Measurements from ENCODE around the gene IL21. TPM values are rescaled to one million over a fixed set of nuclear protein-coding genes. Genes with fewer than 3 reads are reported as not detected.

The IL21 gene
- total RNA-seq, 3 donors from 2014 or later: not detected

GRCh38 chr4:122604146-122604545 lies 16.7 kb downstream of the IL21 start:
- H3K36me3 ChIP-seq: no peaks in the 10 kb centered on the region
- TF ChIP-seq POLR2A (IDR thresholded peaks at IDR 0.05) (no peak), CTCF (IDR thresholded peaks at IDR 0.05) (no peak), POLR2AphosphoS5 (IDR thresholded peaks at IDR 0.05) (no peak)
- no peaks in the 10 kb centered on the region for H3K9me3 ChIP-seq
- H3K27ac ChIP-seq: no peak overlapping the region
- DNase-seq (ENCODE audit: low spot score in 2 of 2): no peak
- no peaks in the 10 kb centered on the region for H3K27me3 ChIP-seq
- no peak overlapping the region for H3K4me3 ChIP-seq
- no peaks in the 10 kb centered on the region for H3K4me1 ChIP-seq
- intact Hi-C loops (cut with DNase I; ENCODE audit: low total_unique reads): no loop called here

GRCh38 chr4:122603156-122603574 lies 17.7 kb downstream of the IL21 start:
- Histone ChIP-seq H3K9me3 (no peaks in the 10 kb centered on the region), H3K4me1 (no peaks in the 10 kb centered on the region), H3K4me3 (no peak overlapping the region), H3K27me3 (no peaks in the 10 kb centered on the region), H3K36me3 (no peaks in the 10 kb centered on the region), H3K27ac (no peak overlapping the region)
- no peak for DNase-seq (ENCODE audit: low spot score in 2 of 2)
- intact Hi-C loops (cut with DNase I; ENCODE audit: low total_unique reads): no loop called here
- TF ChIP-seq POLR2A (IDR thresholded peaks at IDR 0.05) (no peak), CTCF (IDR thresholded peaks at IDR 0.05) (no peak), POLR2AphosphoS5 (IDR thresholded peaks at IDR 0.05) (no peak)

- no peak for TF ChIP-seq POLR2AphosphoS5 (IDR thresholded peaks at IDR 0.05)
- peak in 1 of 3 donors; percentile 17 for TF ChIP-seq CTCF (IDR thresholded peaks at IDR 0.05)
- no peak for DNase-seq (ENCODE audit: low spot score in 2 of 2)
- H3K4me1 ChIP-seq: no peaks in the 10 kb centered on the region
- no peaks in the 10 kb centered on the region for H3K36me3 ChIP-seq
- H3K27ac ChIP-seq: no peak overlapping the region
- H3K9me3 ChIP-seq: no peaks in the 10 kb centered on the region
- H3K27me3 ChIP-seq: no peaks in the 10 kb centered on the region
- intact Hi-C loops (cut with DNase I; ENCODE audit: low total_unique reads): no loop called here
- H3K4me3 ChIP-seq: no peak overlapping the region
Observed at GRCh38 chr4:122602277-122603142, 18.4 kb downstream of the IL21 start.

- H3K4me1 ChIP-seq: no peaks in the 10 kb centered on the region
- TF ChIP-seq POLR2AphosphoS5 (IDR thresholded peaks at IDR 0.05) (no peak), POLR2A (IDR thresholded peaks at IDR 0.05) (no peak), CTCF (IDR thresholded peaks at IDR 0.05) (no peak)
- intact Hi-C loops (cut with DNase I; ENCODE audit: low total_unique reads): no loop called here
Observed at GRCh38 chr4:122591196-122591595, 29.7 kb downstream of the IL21 start.

GRCh38 chr4:122588453-122589238 lies 32.2 kb downstream of the IL21 start:
- Histone ChIP-seq H3K4me3 (no peak overlapping the region), H3K27ac (no peak overlapping the region), H3K36me3 (no peaks in the 10 kb centered on the region), H3K27me3 (no peaks in the 10 kb centered on the region), H3K9me3 (no peaks in the 10 kb centered on the region), H3K4me1 (no peaks in the 10 kb centered on the region)
- no peak for DNase-seq (ENCODE audit: low spot score in 2 of 2)
- intact Hi-C loops (cut with DNase I; ENCODE audit: low total_unique reads): no loop called here
- no peak for TF ChIP-seq CTCF (IDR thresholded peaks at IDR 0.05)
- no peak for TF ChIP-seq POLR2AphosphoS5 (IDR thresholded peaks at IDR 0.05)
- TF ChIP-seq POLR2A (IDR thresholded peaks at IDR 0.05): no peak

More at GRCh38 chr4:122591196-122591595, 29.7 kb downstream of the IL21 start:
- Histone ChIP-seq H3K36me3 (no peaks in the 10 kb centered on the region), H3K4me3 (no peak overlapping the region), H3K9me3 (no peaks in the 10 kb centered on the region), H3K27me3 (no peaks in the 10 kb centered on the region), H3K27ac (no peak overlapping the region)
- no peak for DNase-seq (ENCODE audit: low spot score in 2 of 2)
